H9 (cell line): ENCODE measurements around the gene MACROH2A1. TPM values are rescaled to one million over a fixed set of nuclear protein-coding genes. Genes with fewer than 3 reads are reported as not detected.
A peak's percentile ranks its signal among the peaks of the same experiment; 100 is the strongest.

ENCODE experiments used
- DNase-seq: peaks from one replicate; pipeline ENCODE4 v3.0.0-alpha.2; 2017
- H2AFZ ChIP-seq: one replicate; pipeline ENCODE4 v1.6.1; 2013; ENCODE audit warnings: mild to moderate bottlenecking, low read length, control low read depth, moderate library complexity
- H2AK5ac ChIP-seq: 2 replicates; pipeline ENCODE4 v1.6.1; 2013; ENCODE audit warnings: low read length, control low read depth, mixed read lengths; ENCODE audit not compliant: insufficient read length
- H2BK120ac ChIP-seq: one replicate; pipeline ENCODE4 v1.6.1; 2013; ENCODE audit warnings: low read depth, mild to moderate bottlenecking, low read length, control low read depth, inconsistent platforms; ENCODE audit not compliant: poor library complexity, severe bottlenecking
- H2BK12ac ChIP-seq: 2 replicates; pipeline ENCODE4 v1.6.1; 2013; ENCODE audit warnings: low read length, control low read depth, mixed read lengths, low read depth; ENCODE audit not compliant: insufficient read length
- H2BK15ac ChIP-seq: 2 replicates; pipeline ENCODE4 v1.6.1; 2013; ENCODE audit warnings: low read depth, low read length, control low read depth
- H2BK20ac ChIP-seq: one replicate; pipeline ENCODE4 v1.6.1; 2013; ENCODE audit warnings: low read depth, mild to moderate bottlenecking, low read length, control low read depth, inconsistent platforms; ENCODE audit not compliant: poor library complexity, severe bottlenecking
- H2BK5ac ChIP-seq: 2 replicates; pipeline ENCODE4 v1.6.1; 2013; ENCODE audit warnings: low read length, control low read depth, mixed read lengths; ENCODE audit not compliant: insufficient read length
- H3K14ac ChIP-seq: 2 replicates; pipeline ENCODE4 v1.6.1; 2013; ENCODE audit warnings: low read length, control low read depth; ENCODE audit not compliant: insufficient read depth
- H3K18ac ChIP-seq: 2 replicates; pipeline ENCODE4 v1.6.1; 2013; ENCODE audit warnings: low read depth, mild to moderate bottlenecking, mixed read lengths, low read length, control low read depth; ENCODE audit not compliant: insufficient read length
- H3K23ac ChIP-seq: 2 replicates; pipeline ENCODE4 v1.6.1; 2013; ENCODE audit warnings: low read length, control low read depth, mixed read lengths, low read depth; ENCODE audit not compliant: insufficient read length
- H3K23me2 ChIP-seq: 2 replicates; pipeline ENCODE4 v1.6.1; 2013; ENCODE audit warnings: low read depth, mild to moderate bottlenecking, mixed read lengths, low read length, control low read depth; ENCODE audit not compliant: insufficient read length, poor library complexity, severe bottlenecking
- H3K27ac ChIP-seq: 2 replicates; pipeline ENCODE4 v1.5.1; 2013; ENCODE audit warnings: low read length, control low read depth, mixed read lengths, low read depth; ENCODE audit not compliant: insufficient read length
- H3K27me3 ChIP-seq: 2 replicates; pipeline ENCODE4 v1.6.1; 2013; ENCODE audit warnings: low read length, control low read depth, inconsistent platforms; ENCODE audit not compliant: insufficient read depth
- H3K4ac ChIP-seq: 2 replicates; pipeline ENCODE4 v1.6.1; 2013; ENCODE audit warnings: low read depth, mild to moderate bottlenecking, control low read depth, inconsistent platforms, low read length, moderate library complexity
- H3K4me1 ChIP-seq: 2 replicates; pipeline ENCODE4 v1.6.1; 2013; ENCODE audit warnings: low read length, control low read depth, inconsistent platforms; ENCODE audit not compliant: insufficient read depth
- H3K4me2 ChIP-seq: 2 replicates; pipeline ENCODE4 v1.6.1; 2013; ENCODE audit warnings: low read length, control low read depth, mixed read lengths; ENCODE audit not compliant: insufficient read length, insufficient read depth
- H3K56ac ChIP-seq: 2 replicates; pipeline ENCODE4 v1.6.1; 2013; ENCODE audit warnings: low read depth, mild to moderate bottlenecking, mixed read lengths, low read length, control low read depth; ENCODE audit not compliant: insufficient read length
- H3K79me1 ChIP-seq: 2 replicates; pipeline ENCODE4 v1.6.1; 2013; ENCODE audit warnings: low read depth, mild to moderate bottlenecking, moderate library complexity, low read length, control low read depth, inconsistent platforms; ENCODE audit not compliant: insufficient read depth, poor library complexity, severe bottlenecking
- H3K79me2 ChIP-seq: 2 replicates; pipeline ENCODE4 v1.6.1; 2013; ENCODE audit warnings: low read length, control low read depth, inconsistent platforms; ENCODE audit not compliant: insufficient read depth
- H3K9ac ChIP-seq: 2 replicates; pipeline ENCODE4 v1.6.1; 2013; ENCODE audit warnings: low read length, control low read depth, mixed read lengths; ENCODE audit not compliant: insufficient read length; ENCODE audit errors: extremely low read depth
- H3K9me3 ChIP-seq: one replicate; pipeline ENCODE4 v1.6.1; 2013; ENCODE audit warnings: low read depth, low read length, inconsistent platforms; ENCODE audit not compliant: control insufficient read depth
- H3T11ph ChIP-seq: one replicate; pipeline ENCODE4 v1.6.1; 2013; ENCODE audit warnings: mild to moderate bottlenecking, low read length, control low read depth, inconsistent platforms
- H4K20me1 ChIP-seq: one replicate; pipeline ENCODE4 v1.6.1; 2013; ENCODE audit not compliant: control insufficient read depth, insufficient read length, insufficient read depth
- H4K5ac ChIP-seq: 2 replicates; pipeline ENCODE4 v1.6.1; 2013; ENCODE audit warnings: low read depth, mild to moderate bottlenecking, mixed read lengths, low read length, control low read depth; ENCODE audit not compliant: insufficient read length
- H4K8ac ChIP-seq: replicated peaks from 2 replicates; pipeline ENCODE4 v1.6.1; 2013; ENCODE audit warnings: low read length, control low read depth, mixed read lengths, low read depth; ENCODE audit not compliant: insufficient read length
- H4K91ac ChIP-seq: 2 replicates; pipeline ENCODE4 v1.6.1; 2013; ENCODE audit warnings: low read depth, mild to moderate bottlenecking, moderate library complexity, mixed read lengths, low read length, control low read depth; ENCODE audit not compliant: insufficient read length
- H3K27ac Mint-ChIP-seq, 3 experiments: 2 replicates in 2 of 3; 3 replicates in 1 of 3; pipeline ENCODE4 v1.8.0; 2020 to 2021; ENCODE audit warnings: mixed read lengths in 3 of 3, mild to moderate bottlenecking in 1 of 3, moderate library complexity in 1 of 3
- H3K27me3 Mint-ChIP-seq: 2 replicates; pipeline ENCODE4 v1.8.0; 2021; ENCODE audit warnings: low read depth, mild to moderate bottlenecking, moderate library complexity, mixed read lengths
- H3K36me3 Mint-ChIP-seq, 3 experiments: 2 replicates in 2 of 3; 3 replicates in 1 of 3; pipeline ENCODE4 v1.8.0; 2020 to 2021; ENCODE audit warnings: low read depth in 3 of 3, mixed read lengths in 3 of 3; ENCODE audit not compliant: insufficient read depth in 1 of 3
- H3K4me1 Mint-ChIP-seq, 2 experiments: 2 replicates each; pipeline ENCODE4 v1.8.0; 2020; ENCODE audit warnings: mixed read lengths in 2 of 2
- H3K4me3 Mint-ChIP-seq, 2 experiments: 2 replicates in 1 of 2; 3 replicates in 1 of 2; pipeline ENCODE4 v1.8.0; 2020 to 2021; ENCODE audit warnings: mild to moderate bottlenecking in 2 of 2, mixed read lengths in 2 of 2, moderate library complexity in 1 of 2
- H3K9me3 Mint-ChIP-seq, 2 experiments: 2 replicates in 1 of 2; 3 replicates in 1 of 2; pipeline ENCODE4 v1.8.0; 2020; ENCODE audit warnings: mild to moderate bottlenecking in 2 of 2, mixed read lengths in 2 of 2, moderate library complexity in 1 of 2
- CTCF ChIP-seq: fragments of 200-600 bp; sonication (generic); conservative IDR thresholded peaks from 3 replicates; pipeline ENCODE4 v1.8.0; 2021; ENCODE audit warnings: antibody characterized with exemption, mild to moderate bottlenecking
- WGBS: extraction: QIAGEN DNeasy Blood & Tissue Kit; methylation state at CpG from one replicate; pipeline ENCODE4 v1.1.7; 2013; ENCODE audit warnings: missing lambda C conversion rate, low lambda C conversion rate, mixed read lengths; ENCODE audit not compliant: insufficient read length; ENCODE audit errors: extremely low coverage; 5-methylcytosine and 5-hydroxymethylcytosine counted together
- total RNA-seq: library from RNA; stranded (reverse); gene quantifications from 2 replicates; pipeline ENCODE4 v1.2.1, GENCODE V29; 2021

Gene MACROH2A1
- total RNA-seq, 1 experiment from 2014 or later, result 111 TPM

- Histone ChIP-seq H3K23me2 (no peaks in the 10 kb centered on the region), H2BK120ac (no peak overlapping the region), H2BK20ac (no peak overlapping the region), H3K4me1 (no peaks in the 10 kb centered on the region), H3K18ac (no peak overlapping the region), H2AK5ac (no peak overlapping the region), H3T11ph (no peak overlapping the region), H2BK12ac (no peak overlapping the region), H3K79me1 (no peaks in the 10 kb centered on the region), H2BK5ac (no peak overlapping the region), H3K79me2 (no peaks in the 10 kb centered on the region), H3K9ac (no peak overlapping the region), H3K4ac (no peak overlapping the region), H3K4me2 (no peak overlapping the region), H2BK15ac (no peak overlapping the region), H4K20me1 (no peaks in the 10 kb centered on the region), H3K9me3 (no peaks in the 10 kb centered on the region), H4K5ac (no peak overlapping the region), H4K91ac (no peak overlapping the region), H4K8ac (no peak overlapping the region), H3K56ac (no peak overlapping the region), H3K27ac (no peak overlapping the region), H3K14ac (no peak overlapping the region; the same call in 1 of the 2 replicates), H3K27me3 (no peaks in the 10 kb centered on the region), H2AFZ (no peak overlapping the region), H3K23ac (no peak overlapping the region)
- Mint-ChIP-seq H3K4me3 (no peak overlapping the region), H3K9me3 (no peaks in the 10 kb centered on the region), H3K27ac (no peak overlapping the region), H3K4me1 (peaks cover 3 to 10% of the 10 kb centered on the region in 2 experiments; a peak in 3 of 4 replicates), H3K36me3 (no peaks in the 10 kb centered on the region), H3K27me3 (peaks cover 18% of the 10 kb centered on the region)
- DNase-seq, result peak; percentile 20
- no peak for TF ChIP-seq CTCF
- no CpG with 5 or more reads among the region's 24 CpGs for WGBS
These were observed 35.8 kb upstream of the MACROH2A1 start for GRCh38 chr5:135434591-135435466.
